ENCODE measurements around the gene PRKG2.

- no peak for TF ChIP-seq CTCF (conservative IDR thresholded peaks at IDR 0.05; ENCODE audit: low read length)
- TF ChIP-seq EZH2phosphoT487 (IDR thresholded peaks at IDR 0.05; ENCODE audit: borderline replicate concordance): no peak
Measured at GRCh38 chr4:81165861-81166430, 49.1 kb downstream of the PRKG2 start.

Measured in Loucy (cell line).